ENCODE data around the gene RPH3AL. TPM values are rescaled to one million over a fixed set of nuclear protein-coding genes. Genes with fewer than 3 reads are reported as not detected.

Gene RPH3AL
- total RNA-seq, 6 donors from 2014 or later = 33.6 to 93.2 (median 54.3) TPM

DNA sequence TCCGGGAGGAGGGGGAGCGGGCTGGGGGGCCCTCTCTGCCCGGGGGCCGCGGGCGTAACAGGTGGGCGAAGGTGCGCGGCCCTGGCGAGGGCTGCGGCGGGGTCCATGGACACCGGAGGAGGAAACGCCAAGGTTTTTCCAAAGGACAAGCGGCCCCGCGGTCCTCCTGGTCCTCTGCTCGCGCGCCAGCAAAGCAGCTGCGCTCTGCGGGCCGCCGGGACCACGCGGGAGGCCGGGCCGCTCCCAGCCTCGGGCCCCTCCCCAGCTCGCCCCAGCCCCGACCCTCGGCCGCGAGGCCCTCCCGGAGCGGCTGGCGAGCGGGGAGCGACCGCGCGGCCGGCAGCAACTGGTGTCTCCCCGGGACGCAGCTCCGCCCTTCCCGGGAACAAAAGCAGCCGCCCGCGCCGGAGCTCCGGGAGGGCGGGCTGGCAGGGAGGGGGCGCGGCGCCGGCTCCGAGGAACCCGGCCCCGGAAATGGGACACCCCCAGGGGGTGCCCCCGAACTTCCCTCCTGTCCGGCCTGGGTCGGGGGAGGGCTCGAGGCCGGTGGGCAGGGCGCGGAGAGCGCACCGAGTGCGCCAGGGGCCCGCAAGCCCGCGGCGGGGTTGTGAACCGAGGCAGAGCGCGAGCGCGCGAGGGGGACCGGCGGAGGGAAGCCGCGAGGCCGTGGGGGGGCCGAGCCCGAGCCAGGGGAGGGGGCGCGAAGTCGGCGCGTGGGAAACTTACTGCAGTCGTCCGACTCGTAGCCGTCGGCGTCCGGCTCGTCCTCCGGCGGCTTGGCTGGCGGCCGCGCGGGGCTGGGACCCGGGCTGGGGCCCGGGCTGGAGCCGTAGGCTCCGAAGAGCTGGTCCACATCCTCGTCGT lies 172.0 kb downstream of the RPH3AL start:
- H3K27ac ChIP-seq = peak overlapping the region in 3 of 4 donors; percentile 62 to 80 (median 70)
- DNase-seq (peak in 1 of 2 donors; percentile 85), ATAC-seq (ENCODE audit: low FRiP score in 2 of 2) (peak in 1 of 2 donors; percentile 22)

GRCh38 chr17:179781-180380 lies 172.7 kb downstream of the RPH3AL start:
- 50 to 70% methylated on average over 4 to 13 of the region's 32 CpGs for WGBS, 2 donors
- Histone ChIP-seq H3K36me3 (no peaks in the 10 kb centered on the region), H3K4me1 (peaks cover 20 to 35% (median 23%) of the 10 kb centered on the region in 4 donors), H3K27me3 (peaks cover 2 to 20% (median 12%) of the 10 kb centered on the region in 4 donors), H3K27ac (peak overlapping the region in 3 of 4 donors; percentile 62 to 80 (median 70)), H3K4me3 (peak overlapping the region; percentile 3 to 56 (median 46)), H3K9me3 (no peaks in the 10 kb centered on the region)
- TF ChIP-seq POLR2AphosphoS5 (IDR thresholded peaks at IDR 0.05) (no peak), POLR2A (IDR thresholded peaks at IDR 0.05) (no peak)
- TF ChIP-seq, protein P1, sequence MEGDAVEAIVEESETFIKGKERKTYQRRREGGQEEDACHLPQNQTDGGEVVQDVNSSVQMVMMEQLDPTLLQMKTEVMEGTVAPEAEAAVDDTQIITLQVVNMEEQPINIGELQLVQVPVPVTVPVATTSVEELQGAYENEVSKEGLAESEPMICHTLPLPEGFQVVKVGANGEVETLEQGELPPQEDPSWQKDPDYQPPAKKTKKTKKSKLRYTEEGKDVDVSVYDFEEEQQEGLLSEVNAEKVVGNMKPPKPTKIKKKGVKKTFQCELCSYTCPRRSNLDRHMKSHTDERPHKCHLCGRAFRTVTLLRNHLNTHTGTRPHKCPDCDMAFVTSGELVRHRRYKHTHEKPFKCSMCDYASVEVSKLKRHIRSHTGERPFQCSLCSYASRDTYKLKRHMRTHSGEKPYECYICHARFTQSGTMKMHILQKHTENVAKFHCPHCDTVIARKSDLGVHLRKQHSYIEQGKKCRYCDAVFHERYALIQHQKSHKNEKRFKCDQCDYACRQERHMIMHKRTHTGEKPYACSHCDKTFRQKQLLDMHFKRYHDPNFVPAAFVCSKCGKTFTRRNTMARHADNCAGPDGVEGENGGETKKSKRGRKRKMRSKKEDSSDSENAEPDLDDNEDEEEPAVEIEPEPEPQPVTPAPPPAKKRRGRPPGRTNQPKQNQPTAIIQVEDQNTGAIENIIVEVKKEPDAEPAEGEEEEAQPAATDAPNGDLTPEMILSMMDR (IDR thresholded peaks at IDR 0.05) = no peak
- DNase-seq (no peak), ATAC-seq (ENCODE audit: low FRiP score in 2 of 2) (no peak)

More for the DNA sequence above, 172.0 kb downstream of the RPH3AL start:
- no peak for TF ChIP-seq POLR2A (IDR thresholded peaks at IDR 0.05)
- TF ChIP-seq POLR2AphosphoS5 (IDR thresholded peaks at IDR 0.05) = no peak
- TF ChIP-seq, protein P1 (IDR thresholded peaks at IDR 0.05) = no peak
- TF ChIP-seq EP300 (IDR thresholded peaks at IDR 0.05) = no peak
- Histone ChIP-seq H3K4me3 (peak overlapping the region; percentile 10 to 56 (median 46)), H3K27me3 (peaks cover 2 to 20% (median 12%) of the 10 kb centered on the region in 4 donors), H3K36me3 (no peaks in the 10 kb centered on the region), H3K9me3 (no peaks in the 10 kb centered on the region), H3K4me1 (peaks cover 20 to 41% (median 23%) of the 10 kb centered on the region in 4 donors)
- WGBS, 2 donors = 3% methylated on average over 51 of the region's 112 CpGs; no CpG with 5 or more reads in 1 of the 2 donors

DNA sequence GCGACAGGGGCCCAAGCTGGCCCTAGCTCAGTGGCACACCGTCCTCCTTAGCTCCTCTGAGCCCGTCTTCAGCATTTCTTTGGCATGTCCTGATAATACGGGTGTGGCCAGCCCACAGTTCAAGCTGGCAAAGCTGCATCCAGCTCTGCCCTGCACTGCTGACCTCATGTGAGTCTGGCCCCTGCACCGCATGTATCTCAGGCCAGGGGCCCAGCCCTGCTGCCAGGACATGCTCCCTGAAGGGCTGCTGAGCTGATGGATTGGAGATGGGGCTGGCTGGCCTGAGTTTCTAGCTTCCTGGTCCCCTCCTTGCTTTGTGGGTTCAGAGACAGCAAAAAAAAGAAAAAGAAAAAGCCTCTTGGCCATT lies 173.6 kb downstream of the RPH3AL start:
- Histone ChIP-seq H3K4me1 (peaks cover 20 to 35% (median 23%) of the 10 kb centered on the region in 4 donors), H3K27me3 (peaks cover 2 to 20% (median 12%) of the 10 kb centered on the region in 4 donors), H3K27ac (no peak overlapping the region), H3K4me3 (no peak overlapping the region), H3K9me3 (no peaks in the 10 kb centered on the region), H3K36me3 (no peaks in the 10 kb centered on the region)
- WGBS, 2 donors = 67 to 68% methylated on average over 5 of the region's 5 CpGs
- DNase-seq (no peak), ATAC-seq (ENCODE audit: low FRiP score in 2 of 2) (no peak)
- no peak for TF ChIP-seq EP300 (IDR thresholded peaks at IDR 0.05)
- no peak for TF ChIP-seq POLR2AphosphoS5 (IDR thresholded peaks at IDR 0.05)
- TF ChIP-seq, protein P1 (IDR thresholded peaks at IDR 0.05) = no peak
- no peak for TF ChIP-seq POLR2A (IDR thresholded peaks at IDR 0.05)

DNA sequence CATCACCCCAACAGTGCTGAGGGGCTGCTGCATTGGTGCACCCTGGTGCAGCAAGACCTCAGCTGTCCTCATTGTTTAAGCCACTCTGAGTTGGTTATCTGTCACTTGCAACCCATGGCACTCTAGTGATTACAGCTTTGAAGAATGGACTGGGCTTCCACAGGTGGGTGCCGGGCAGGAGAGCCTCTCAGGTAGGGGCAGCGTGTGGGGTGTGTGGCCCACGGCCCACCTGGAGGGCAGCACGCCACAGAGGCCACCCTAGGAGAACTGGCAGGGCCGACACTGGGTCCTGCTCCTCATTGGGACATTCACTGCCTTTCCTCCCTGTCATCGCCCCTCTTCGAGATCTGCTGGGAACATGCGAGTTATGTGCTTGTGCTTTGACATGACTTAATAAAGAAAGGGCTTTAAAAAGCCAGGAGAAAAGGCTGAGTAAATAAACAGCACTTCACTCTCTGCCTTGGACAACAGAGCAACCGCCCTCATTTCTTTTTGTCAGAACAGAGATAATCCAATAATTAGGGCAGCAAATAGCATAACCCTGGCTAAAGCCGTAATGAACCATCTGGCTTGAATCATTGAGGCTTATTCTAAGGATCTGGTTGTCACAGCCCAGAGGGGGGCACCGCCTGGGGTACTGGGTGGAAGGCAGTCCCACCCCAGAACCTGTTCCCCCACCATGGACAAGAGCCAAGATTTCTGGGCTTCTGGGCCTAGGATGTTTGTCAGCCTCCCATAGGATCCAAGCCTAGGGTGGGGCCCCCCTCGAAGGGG lies 174.1 kb downstream of the RPH3AL start:
- DNase-seq (no peak), ATAC-seq (ENCODE audit: low FRiP score in 2 of 2) (no peak)
- H3K9me3 ChIP-seq = no peaks in the 10 kb centered on the region
- H3K4me1 ChIP-seq = peaks cover 20 to 35% (median 23%) of the 10 kb centered on the region in 4 donors
- H3K27ac ChIP-seq = no peak overlapping the region
- no peaks in the 10 kb centered on the region for H3K36me3 ChIP-seq
- WGBS, 2 donors = 85 to 89% methylated on average over 11 to 12 of the region's 12 CpGs
- peaks cover 2 to 20% (median 12%) of the 10 kb centered on the region in 4 donors for H3K27me3 ChIP-seq
- TF ChIP-seq, protein P1 (IDR thresholded peaks at IDR 0.05) = no peak
- TF ChIP-seq POLR2A (IDR thresholded peaks at IDR 0.05) (no peak), POLR2AphosphoS5 (IDR thresholded peaks at IDR 0.05) (no peak)
- no peak overlapping the region for H3K4me3 ChIP-seq
